Erythroblast (primary cell): ENCODE data around the gene STK32C.

Experiments
- DNase-seq, 2 experiments: peaks; one replicate each; lab custom pipeline; 2025; lab: John Stamatoyannopoulos, UW
- GATA1 ChIP-seq: IDR thresholded peaks from 2 replicates; pipeline ENCODE4 v1.6.1; 2011; ENCODE audit warnings: low read depth, mild to moderate bottlenecking, control low read depth, low read length, moderate library complexity
- POLR2A ChIP-seq: IDR thresholded peaks from 2 replicates; pipeline ENCODE4 v1.6.1; 2011; ENCODE audit warnings: mild to moderate bottlenecking, low read length

The STK32C gene

DNA sequence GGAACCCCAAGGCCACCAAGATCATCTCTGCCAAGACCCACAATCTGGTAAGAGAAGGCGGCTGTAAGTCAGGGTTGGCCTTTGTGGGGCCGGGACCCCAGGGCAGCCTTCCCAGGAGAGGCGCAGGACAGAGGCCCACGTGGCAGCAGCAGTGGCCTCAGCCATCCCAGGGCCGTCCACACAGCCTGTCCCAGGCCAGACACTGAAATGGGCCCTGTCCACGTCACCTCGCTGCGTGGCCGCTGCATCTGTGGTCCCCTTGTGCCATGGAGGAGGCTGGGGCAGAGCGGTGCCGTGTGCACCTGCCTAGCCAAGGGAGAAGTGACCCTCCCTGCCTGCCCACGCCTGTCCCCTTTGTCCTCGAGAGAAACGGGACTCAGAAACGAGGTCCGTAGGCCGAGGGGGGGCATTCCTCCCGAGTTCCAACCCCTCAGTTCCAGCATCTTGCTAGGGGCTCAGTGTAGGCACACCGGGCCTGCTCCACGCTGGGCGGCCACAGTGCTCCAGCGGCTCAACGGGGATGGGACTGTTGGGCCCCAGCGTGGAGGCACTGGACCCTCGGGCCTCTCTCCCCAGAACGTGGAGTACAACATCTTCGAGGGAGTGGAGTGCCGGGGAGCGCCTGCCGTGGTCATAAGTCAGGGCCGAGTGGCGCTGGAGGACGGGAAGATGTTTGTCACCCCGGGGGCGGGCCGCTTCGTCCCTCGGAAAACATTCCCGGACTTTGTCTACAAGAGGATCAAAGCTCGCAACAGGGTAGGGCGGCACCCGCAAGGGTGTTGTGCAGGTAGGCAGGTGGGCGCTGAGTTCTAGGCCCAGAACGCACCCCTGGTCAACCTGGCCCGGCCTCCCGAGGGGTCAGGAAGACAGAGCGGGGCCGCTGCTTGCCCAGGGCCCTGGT, 105.4 kb downstream of the STK32C start:
- no peak for DNase-seq
- TF ChIP-seq GATA1: no peak
- TF ChIP-seq POLR2A: no peak

DNA sequence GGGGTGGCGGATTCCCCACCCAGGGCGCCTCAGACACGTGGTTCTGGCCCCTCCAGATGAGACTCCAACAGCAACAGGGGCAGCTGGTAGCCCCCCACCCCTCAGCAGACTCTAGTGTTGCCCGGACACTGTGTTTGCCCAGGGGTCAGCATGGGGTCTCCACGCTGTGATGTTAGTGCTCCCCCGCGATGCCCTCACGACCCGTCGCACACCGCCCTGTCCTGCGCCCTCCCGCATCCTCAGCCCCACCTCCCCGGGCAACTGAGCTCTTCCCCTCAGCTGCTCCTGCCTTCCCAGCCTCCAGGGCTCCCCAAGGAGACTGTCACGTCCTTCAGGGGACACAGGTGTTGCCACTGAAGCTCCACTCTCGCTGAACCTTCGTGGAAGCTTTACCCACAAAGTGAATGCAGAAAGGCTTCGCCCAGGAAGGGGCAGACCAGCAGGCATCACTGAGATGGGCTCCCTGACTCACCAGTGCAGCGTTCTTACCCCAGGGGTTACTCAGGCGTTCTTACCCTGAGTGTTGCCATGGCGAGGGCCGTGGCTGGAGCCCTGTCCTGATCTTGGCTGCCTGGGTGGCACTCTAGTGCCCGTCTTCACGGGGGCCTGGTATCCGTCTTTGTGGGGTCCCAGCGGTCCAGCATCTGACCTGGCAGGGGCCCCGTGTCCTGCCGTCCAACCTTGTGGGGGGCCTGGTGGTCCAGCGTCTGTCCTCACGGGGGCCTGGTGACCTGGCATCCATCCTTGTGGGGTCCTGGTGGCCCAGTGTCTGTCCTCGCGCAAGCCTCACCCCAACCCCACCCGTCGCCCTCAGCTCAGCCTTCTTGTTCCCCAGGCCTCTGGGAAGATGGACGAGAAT, 106.4 kb downstream of the STK32C start:
- no peak for DNase-seq
- TF ChIP-seq GATA1: no peak
- TF ChIP-seq POLR2A: no peak

DNA sequence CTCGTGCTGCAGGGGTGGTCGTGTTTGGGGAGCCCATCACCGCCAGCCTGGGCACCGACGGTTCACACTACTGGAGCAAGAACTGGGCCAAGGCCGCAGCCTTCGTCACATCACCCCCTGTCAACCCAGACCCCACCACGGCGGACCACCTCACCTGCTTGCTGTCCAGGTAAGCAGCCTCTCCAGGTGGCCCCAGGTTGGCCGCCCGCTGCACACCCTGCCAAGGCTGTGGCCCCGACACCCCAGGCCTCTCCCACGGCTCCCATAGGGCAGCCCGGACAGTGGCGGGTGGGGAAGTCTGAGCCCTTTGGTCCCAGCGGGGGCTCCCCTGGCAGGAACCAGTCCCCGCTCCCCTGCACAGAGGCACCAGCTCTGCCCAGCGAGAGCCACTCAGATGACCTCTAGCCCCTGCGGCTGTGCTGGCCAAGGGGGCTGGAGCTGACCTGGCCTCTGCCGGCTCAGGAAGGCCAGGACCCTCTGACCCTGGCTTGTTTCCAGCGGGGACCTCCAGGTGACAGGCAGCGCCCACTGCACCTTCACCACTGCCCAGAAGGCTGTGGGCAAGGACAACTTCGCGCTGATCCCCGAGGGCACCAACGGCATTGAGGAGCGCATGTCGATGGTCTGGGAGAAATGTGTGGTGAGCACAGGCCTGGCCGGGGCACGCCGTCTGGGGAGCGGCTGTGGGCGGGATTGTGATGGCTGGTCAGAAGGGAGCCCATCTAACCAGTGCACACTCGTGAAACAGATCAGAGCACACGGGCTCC, 107.2 kb downstream of the STK32C start:
- no peak for DNase-seq
- no peak for TF ChIP-seq GATA1
- no peak for TF ChIP-seq POLR2A

DNA sequence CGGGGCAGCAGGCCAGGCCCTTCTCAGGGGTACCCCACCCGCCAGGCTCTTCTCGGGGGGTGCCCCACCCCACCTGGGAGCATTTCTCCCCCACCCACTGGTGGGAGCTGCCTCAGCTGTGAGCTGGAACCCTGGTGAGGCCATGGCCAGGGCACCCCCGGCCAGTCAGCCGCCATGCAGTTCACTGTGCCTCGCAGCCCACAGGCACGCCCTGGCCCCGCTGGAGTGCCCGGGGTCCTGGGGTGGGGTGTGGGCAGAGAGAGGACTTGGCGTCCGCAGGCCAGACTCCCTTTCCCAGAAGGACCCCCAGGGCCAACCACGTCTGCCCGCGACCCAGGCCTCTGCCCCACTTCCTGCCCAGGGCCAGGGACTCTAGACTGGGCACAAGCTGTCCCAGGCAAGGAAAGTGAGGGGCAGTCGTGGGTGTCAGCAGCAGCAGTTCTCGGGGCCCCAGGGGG, 107.9 kb downstream of the STK32C start:
- no peak for TF ChIP-seq POLR2A
- TF ChIP-seq GATA1: no peak
- no peak for DNase-seq

DNA sequence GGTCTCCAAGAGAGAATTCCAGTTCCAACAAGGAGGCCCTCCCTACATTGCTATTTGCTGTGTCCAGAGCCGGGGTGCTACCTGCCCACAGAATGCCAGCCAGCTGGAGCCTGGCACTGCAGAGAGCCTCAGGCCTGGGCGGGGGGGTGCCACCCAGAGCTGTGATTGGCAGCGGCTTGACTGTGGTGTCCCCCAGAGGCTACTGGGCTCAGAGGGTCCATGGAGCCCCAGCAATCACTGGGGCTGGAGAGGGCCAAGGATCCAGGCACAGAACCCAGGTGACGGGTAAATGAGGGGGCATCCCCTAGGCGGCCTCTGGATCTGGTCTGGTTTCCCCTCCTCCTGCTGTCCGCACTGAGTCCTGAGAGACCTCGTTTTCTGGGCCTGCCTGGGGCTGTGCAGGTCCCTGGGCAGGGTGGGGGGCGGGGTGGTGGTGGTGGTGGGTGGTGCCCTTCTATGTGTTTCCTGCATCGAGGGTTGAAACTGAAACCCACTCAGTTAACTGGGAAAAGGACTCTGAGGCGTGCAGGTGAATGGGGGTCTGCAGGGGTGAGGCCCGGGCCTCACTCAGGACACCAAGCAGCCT, 108.4 kb downstream of the STK32C start:
- TF ChIP-seq POLR2A (no peak), GATA1 (no peak)
- no peak for DNase-seq

DNA sequence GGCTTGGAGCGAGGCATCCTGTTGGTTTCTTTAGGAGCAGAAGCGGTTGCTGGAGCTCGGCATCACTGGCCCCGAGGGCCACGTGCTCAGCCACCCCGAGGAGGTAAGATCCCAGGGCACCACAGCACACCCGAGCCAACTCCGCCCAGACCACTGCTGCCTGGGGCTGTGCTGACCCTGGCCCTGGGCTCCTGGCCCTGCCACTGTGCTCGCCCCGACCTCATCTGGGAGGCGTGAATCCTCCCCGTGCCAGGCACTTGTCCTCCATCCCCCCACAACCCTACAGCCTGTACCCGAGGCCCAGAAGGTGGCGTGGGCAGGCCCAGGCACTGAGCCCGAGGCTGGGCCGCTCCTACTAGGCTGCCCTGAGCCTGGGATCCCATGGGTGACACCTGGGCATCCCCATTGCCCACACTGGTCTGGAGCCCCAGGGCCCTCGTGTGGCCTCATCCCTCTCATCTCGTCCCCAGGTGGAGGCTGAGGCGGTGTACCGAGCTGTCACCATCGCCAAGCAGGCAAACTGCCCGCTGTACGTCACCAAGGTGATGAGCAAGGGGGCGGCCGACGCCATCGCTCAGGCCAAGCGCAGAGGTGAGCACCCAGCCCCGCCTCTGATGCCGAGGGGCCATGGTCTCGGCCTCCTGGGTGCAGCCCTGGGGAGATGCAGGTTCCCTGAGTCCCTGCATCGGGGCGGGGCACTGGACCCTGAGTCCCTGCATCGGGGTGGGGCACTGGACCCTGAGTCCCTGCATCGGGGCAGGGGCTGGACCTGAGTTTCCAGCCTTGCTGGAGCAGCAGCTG, 109.2 kb downstream of the STK32C start:
- no peak for TF ChIP-seq GATA1
- TF ChIP-seq POLR2A: no peak
- DNase-seq: no peak

DNA sequence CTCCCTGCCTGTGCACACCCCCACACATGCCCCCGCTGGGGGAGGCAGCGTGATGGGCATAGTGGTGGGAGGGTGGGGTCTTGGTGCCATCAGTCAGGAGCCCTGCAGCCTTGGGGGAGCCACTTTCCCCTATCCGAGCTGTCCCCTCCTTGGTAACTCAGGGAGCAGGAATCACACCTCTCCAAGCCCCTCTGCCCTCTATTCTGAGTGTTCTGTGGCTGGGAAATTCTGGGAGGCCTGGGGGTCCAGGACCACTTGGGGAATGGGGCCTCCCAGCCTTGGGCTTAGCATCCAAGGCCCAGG, 109.7 kb downstream of the STK32C start:
- TF ChIP-seq POLR2A: no peak
- TF ChIP-seq GATA1: no peak
- DNase-seq: no peak

DNA sequence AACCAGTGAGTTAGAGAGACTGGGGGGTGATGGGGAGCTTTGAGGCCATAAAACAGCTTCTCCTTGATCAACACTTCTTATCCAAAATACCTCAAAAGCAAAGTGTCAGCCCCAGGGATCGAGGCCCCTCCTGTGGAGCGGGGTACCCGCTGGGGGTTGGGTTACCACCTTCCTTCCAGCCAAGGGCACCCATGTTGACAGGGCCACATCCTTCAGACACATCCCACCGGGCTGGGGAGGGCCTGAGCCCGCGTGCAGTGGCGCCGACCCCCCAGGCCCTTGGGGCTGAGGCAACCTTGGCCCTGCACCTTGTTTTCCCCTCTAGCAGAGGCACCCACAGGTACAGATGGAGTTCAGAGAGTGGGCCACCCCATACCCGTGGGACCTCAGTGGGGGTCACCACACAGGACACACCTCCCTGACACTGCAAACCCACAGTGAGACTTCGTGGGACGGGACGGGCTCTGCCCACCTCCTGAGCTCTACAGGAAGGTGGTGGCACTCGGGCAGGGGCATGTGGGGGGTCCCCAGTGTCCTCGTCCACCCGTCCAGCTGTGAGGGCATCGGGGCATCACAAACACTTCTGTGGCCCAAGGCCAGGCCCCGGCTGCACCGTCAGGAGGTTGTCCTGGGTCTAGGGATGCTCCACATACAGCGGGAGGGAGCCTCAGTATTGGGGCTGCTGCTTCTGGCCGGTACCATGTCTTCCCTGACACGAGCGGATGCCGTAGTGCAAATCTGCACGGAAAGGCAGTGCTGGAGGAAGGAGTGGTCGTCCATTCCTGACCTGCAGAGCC, 110.3 kb downstream of the STK32C start:
- no peak for DNase-seq
- TF ChIP-seq GATA1: no peak
- no peak for TF ChIP-seq POLR2A

DNA sequence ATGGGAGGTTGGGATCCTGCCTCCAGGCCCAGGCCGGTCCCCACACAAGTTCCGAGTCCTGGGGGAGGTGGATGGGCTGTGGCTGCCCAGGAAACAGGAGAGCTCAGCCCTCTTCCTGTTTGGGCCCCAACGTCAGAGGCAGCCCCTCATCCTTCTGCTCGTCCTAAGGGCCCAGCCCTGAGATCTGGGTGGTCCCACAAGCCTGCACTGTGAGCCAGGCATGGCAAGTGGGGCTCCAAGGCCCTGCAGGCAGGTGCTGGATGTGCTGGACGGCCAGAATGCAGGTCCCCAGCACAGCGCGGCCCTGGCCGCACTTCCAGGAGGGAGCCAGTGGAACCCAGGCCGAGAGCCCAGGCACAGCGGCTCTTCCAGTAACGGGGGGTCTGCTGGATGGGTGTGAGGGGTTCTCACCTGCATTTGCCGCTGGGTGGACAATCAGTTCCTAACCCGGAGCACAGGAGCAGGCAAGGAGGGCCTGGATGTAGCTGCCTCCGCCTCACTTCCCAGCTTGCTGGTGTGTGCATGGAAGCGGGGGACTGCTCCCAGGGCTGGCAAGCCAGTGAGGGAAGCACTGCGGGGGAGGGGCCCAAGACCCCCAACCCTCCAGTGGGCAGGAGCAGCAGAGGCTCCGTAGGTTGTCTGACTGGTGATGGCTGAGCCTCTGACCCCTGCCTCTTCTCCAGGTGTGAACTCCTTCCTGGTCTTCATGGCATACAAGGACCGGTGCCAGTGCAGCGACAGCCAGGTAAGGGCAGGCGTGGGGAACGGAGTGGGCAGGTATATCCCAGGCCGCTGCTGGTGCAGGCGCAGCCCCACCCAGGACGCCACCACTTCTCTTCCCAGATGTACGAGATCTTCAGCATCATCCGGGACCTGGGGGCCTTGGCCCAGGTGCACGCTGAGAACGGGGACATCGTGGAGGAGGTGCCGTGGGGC, 111.3 kb downstream of the STK32C start:
- TF ChIP-seq GATA1: no peak
- TF ChIP-seq POLR2A: no peak
- DNase-seq: no peak

DNA sequence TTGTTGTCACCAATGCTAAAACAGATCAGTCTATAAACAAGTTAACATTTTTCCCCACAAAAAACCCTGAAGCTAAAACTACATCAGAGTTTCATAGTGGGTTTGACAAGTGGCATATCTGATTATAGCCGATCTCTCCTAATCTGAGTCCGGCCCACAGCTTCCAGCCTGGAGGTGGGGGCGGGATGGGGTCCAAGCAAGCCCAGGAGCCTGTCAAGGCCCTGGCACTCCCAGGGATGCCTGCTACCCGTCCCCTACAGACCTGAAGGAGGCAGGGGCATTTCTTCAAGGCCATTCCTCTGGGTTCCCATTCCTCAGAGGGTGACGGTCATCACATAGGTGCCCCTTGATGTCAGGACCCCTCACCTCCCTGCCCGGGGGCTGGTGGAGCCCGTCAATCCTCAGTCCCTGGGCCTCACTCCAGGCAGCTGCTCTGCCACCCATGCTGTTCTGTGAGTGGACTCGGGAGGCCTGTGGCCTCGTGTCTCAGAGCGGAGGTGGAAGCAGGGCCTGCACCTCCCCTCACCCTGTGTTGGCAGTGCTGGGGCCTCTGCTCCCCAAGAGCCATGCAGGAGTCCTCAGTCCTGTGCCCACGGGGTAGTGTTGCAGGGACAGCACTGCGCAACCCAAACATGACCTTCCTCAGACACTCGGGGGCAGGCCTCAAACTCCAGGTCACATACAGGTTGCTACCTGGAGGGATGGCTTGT, 112.2 kb downstream of the STK32C start:
- DNase-seq: no peak
- no peak for TF ChIP-seq POLR2A
- TF ChIP-seq GATA1: no peak

DNA sequence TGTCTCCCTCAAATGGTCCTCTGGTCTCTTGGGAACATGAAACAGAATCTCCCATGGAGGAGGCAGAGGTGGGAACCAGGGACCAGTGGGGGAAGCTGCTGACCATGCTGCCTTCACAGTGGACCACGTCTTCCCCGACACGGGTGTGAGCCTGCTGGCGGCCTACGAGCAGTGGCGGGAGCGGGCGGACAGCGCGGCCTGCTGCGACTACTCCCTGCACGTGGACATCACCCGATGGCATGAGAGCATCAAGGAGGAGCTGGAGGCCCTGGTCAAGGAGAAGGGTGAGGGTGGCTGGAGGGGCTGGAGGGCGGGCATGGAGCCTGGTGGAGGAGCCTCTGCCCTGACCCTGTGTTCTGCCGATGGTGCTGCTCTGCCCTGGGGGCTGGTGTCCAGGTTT, 113.0 kb downstream of the STK32C start:
- no peak for DNase-seq
- TF ChIP-seq POLR2A: no peak
- no peak for TF ChIP-seq GATA1
